PC-3 (cell line): ENCODE results near the gene ASB16. TPM values are rescaled to one million over a fixed set of nuclear protein-coding genes. Genes with fewer than 3 reads are reported as not detected.

Source experiments
- ATAC-seq: fragments of 200-7000 bp; cut with Tn5 transposase; 2 replicates; pipeline ENCODE4 v1.9.1; 2020; ENCODE audit warnings: mild to moderate bottlenecking, moderate library complexity
- BruUV-seq: library from RNA; stranded (reverse); fragments of 400-500 nt; replicated peaks from 2 replicates; lab custom pipeline; 2021; lab: Mats Ljungman, UMichigan
- CTCF ChIA-PET: fragments of 300-600 bp; sonication (Branson Sonifier 250); formaldehyde crosslinking; loops from one replicate; lab custom pipeline; 2022; ENCODE audit warnings: antibody characterized with exemption; lab: Charles Lee
- POLR2A ChIA-PET: fragments of 300-600 bp; sonication (Branson Sonifier 250); formaldehyde crosslinking; loops from one replicate; lab custom pipeline; 2022; ENCODE audit warnings: antibody characterized with exemption; ENCODE audit not compliant: unreplicated experiment; lab: Charles Lee
- DNase-seq: peaks from one replicate; pipeline ENCODE4 v3.0.0-alpha.2; 2015
- H2AFZ ChIP-seq: fragments of 300-600 bp; sonication (generic); 2 replicates; pipeline ENCODE4 v1.6.0; 2016; ENCODE audit warnings: antibody characterized with exemption, low read length
- H3F3A ChIP-seq: fragments of 300-600 bp; sonication (generic); one replicate; pipeline ENCODE4 v1.6.0; 2017; ENCODE audit warnings: antibody characterized with exemption, low read length, control low read depth, mild to moderate bottlenecking; ENCODE audit not compliant: unreplicated experiment
- H3K27ac ChIP-seq: fragments of 300-600 bp; sonication (generic); 2 replicates; pipeline ENCODE4 v1.5.1; 2016; ENCODE audit warnings: mild to moderate bottlenecking, low read length
- H3K27me3 ChIP-seq: fragments of 300-600 bp; sonication (generic); 2 replicates; pipeline ENCODE4 v1.6.1; 2016; ENCODE audit warnings: low read length, mixed read lengths
- H3K36me3 ChIP-seq: fragments of 300-600 bp; sonication (generic); 2 replicates; pipeline ENCODE4 v1.6.1; 2016; ENCODE audit warnings: low read depth, mixed run types, low read length, mixed read lengths
- H3K4me1 ChIP-seq: fragments of 300-600 bp; sonication (generic); 2 replicates; pipeline ENCODE4 v1.5.1; 2016; ENCODE audit warnings: low read length; ENCODE audit not compliant: insufficient read depth
- H3K4me2 ChIP-seq: fragments of 300-600 bp; sonication (generic); 2 replicates; pipeline ENCODE4 v1.6.0; 2016; ENCODE audit warnings: low read length
- H3K4me3 ChIP-seq: fragments of 300-600 bp; sonication (generic); 2 replicates; pipeline ENCODE4 v1.5.1; 2016; ENCODE audit warnings: mild to moderate bottlenecking, low read length, mixed read lengths
- H3K79me2 ChIP-seq: fragments of 300-600 bp; sonication (generic); 2 replicates; pipeline ENCODE4 v1.6.1; 2017; ENCODE audit warnings: low read length, mixed read lengths
- H3K9ac ChIP-seq: fragments of 300-600 bp; sonication (generic); 2 replicates; pipeline ENCODE4 v1.6.0; 2016; ENCODE audit warnings: mild to moderate bottlenecking, low read length
- H3K9me2 ChIP-seq: fragments of 300-600 bp; sonication (generic); replicated peaks from 2 replicates; pipeline ENCODE4 v1.6.1; 2016; ENCODE audit warnings: mixed run types, low read length, mixed read lengths
- H3K9me3 ChIP-seq: fragments of 300-600 bp; sonication (generic); 2 replicates; pipeline ENCODE4 v1.6.1; 2016; ENCODE audit warnings: low read length, mixed read lengths
- H4K20me1 ChIP-seq: fragments of 300-600 bp; sonication (generic); 2 replicates; pipeline ENCODE4 v1.6.1; 2016; ENCODE audit warnings: low read length, mixed read lengths
- CTCF ChIP-seq: fragments of 300-600 bp; sonication (generic); conservative IDR thresholded peaks from 2 replicates; pipeline ENCODE4 v1.5.1; 2017; ENCODE audit warnings: antibody characterized with exemption, low read depth, mild to moderate bottlenecking, low read length
- EZH2 ChIP-seq: fragments of 300-600 bp; sonication (generic); IDR thresholded peaks from one replicate; pipeline ENCODE4 v1.6.1; 2017; ENCODE audit warnings: antibody characterized with exemption, mild to moderate bottlenecking, low read length; ENCODE audit not compliant: unreplicated experiment
- EZH2phosphoT487 ChIP-seq: fragments of 300-600 bp; sonication (generic); IDR thresholded peaks from 2 replicates; pipeline ENCODE4 v1.6.1; 2018; ENCODE audit warnings: mild to moderate bottlenecking, antibody characterized with exemption, low read length, borderline replicate concordance
- intact Hi-C: fragments of 100-400 bp; cut with micrococcal nuclease; formaldehyde crosslinking; loops from 2 replicates; pipeline ENCODE4 v1.9.0; 2023
- total RNA-seq: library from RNA; depleted of rRNA; stranded (reverse); fragments of >200 nt; gene quantifications from 2 replicates; pipeline ENCODE4 v1.2.3, GENCODE V29; 2014

ASB16 gene
- total RNA-seq, 1 experiment from 2014 or later: 0.51 TPM

- Histone ChIP-seq H3K9me2 (no peaks in the 10 kb centered on the region), H3K4me3 (peak overlapping the region; percentile 73), H3F3A (no peaks in the 10 kb centered on the region), H3K9me3 (no peaks in the 10 kb centered on the region), H3K27me3 (no peaks in the 10 kb centered on the region), H3K27ac (no peak overlapping the region), H3K79me2 (peaks cover 50% of the 10 kb centered on the region), H3K9ac (no peak overlapping the region), H3K4me2 (peak overlapping the region; percentile 93), H3K36me3 (peaks cover 41% of the 10 kb centered on the region), H2AFZ (no peak overlapping the region), H3K4me1 (peaks cover 16% of the 10 kb centered on the region), H4K20me1 (no peaks in the 10 kb centered on the region)
- CTCF ChIA-PET: interaction anchor here (0.8 kb wide), 1 partner anchor 110 kb away, joined by 7 read pairs; no protein-coding TSS in a partner anchor
- TF ChIP-seq EZH2 (no peak), CTCF (no peak), EZH2phosphoT487 (no peak)
- DNase-seq (no peak), ATAC-seq (no peak)
- no TSS peak for BruUV-seq
- POLR2A ChIA-PET: no interaction called here
- intact Hi-C loops: no loop called here
Observed at GRCh38 chr17:44216694-44217093, 46.2 kb downstream of the ASB16 start.

- H4K20me1 ChIP-seq: no peaks in the 10 kb centered on the region
- no peak for DNase-seq
- H3K4me3 ChIP-seq: peak overlapping the region; percentile 73
- no peak for TF ChIP-seq EZH2
- TF ChIP-seq CTCF: no peak
- no peak for TF ChIP-seq EZH2phosphoT487
- H3K79me2 ChIP-seq: peaks cover 61% of the 10 kb centered on the region
- H3K27ac ChIP-seq: peak overlapping the region; percentile 39
- peaks cover 25% of the 10 kb centered on the region for H3K4me1 ChIP-seq
- H3K36me3 ChIP-seq: peaks cover 41% of the 10 kb centered on the region
- ChIA-PET POLR2A (interaction anchor here (0.6 to 1.6 kb wide), 6 partner anchors 29 to 1171 kb away, joined by 3 to 15 read pairs (median 8); no protein-coding TSS in a partner anchor), CTCF (interaction anchor here (0.6 to 1.1 kb wide), 8 partner anchors 8 to 326 kb away, joined by 3 to 6 read pairs (median 5); no protein-coding TSS in a partner anchor)
- H3K9ac ChIP-seq: peak overlapping the region; percentile 97
- no peaks in the 10 kb centered on the region for H3K9me2 ChIP-seq
- peak overlapping the region; percentile 44 for H2AFZ ChIP-seq
- intact Hi-C loops: loop anchor here (1.0 kb wide), 1 partner anchor 106 kb away; the partner anchor contains the start of gene SLC25A39
- peak overlapping the region; percentile 93 for H3K4me2 ChIP-seq
- BruUV-seq: no TSS peak
- H3F3A ChIP-seq: no peaks in the 10 kb centered on the region
- no peaks in the 10 kb centered on the region for H3K9me3 ChIP-seq
- no peak for ATAC-seq
- H3K27me3 ChIP-seq: no peaks in the 10 kb centered on the region
Observed at GRCh38 chr17:44217738-44218343, 47.3 kb downstream of the ASB16 start.
